ENCODE results near the gene FCHO1.
"Not testable (repeated sequence)": the region's sequence is repeated elsewhere in the genome, so short reads cannot be mapped to it uniquely, and the experiment has no call there.

FCHO1 gene

DNA sequence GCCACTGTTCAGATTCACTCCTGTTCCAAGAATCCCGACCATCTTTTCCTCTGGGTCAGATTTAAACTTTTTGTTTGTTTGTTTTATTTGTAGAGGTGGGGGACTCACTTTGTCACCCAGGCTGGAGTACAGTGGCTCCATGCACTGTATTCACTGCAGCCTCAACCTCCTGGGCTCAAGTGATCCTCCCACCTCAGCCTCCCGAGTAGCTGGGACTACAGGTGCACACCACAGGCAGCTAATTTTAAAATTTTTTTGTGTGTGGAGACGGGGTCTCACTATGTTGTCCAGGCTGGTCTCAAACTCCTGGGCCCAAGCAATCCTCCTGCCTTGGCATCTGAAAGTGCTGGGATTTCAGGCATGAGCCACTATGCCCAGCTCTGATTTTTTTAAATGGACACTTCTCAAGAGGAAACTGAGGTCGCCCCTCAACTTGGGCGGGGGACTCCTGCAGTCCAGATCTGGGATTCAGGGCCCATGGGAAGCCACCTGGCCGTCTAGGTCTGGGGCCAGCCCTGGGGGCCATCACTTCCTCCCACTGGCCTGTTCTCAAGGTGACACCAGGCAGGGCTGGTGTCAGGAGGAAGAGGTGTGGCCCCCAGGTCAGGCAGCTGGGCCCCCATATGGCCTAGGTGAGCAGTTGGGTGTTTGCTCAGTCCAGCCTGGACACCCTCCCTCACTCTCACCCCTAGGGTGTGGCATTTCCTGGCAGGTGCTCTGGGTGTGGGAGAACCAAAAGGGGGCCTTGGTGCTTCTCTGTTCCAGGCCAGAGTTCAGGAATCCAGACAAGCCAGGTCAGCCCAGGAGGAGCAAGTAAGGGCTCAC lies 44.9 kb downstream of the FCHO1 start:
- DNase-seq: no peak

GRCh38 chr19:17796838-17797423 lies 45.7 kb downstream of the FCHO1 start:
- no peak for DNase-seq

- DNase-seq: no peak
Measured at GRCh38 chr19:17797424-17798201, 46.3 kb downstream of the FCHO1 start.

- DNase-seq: not testable (repeated sequence)
Measured at GRCh38 chr19:17798599-17798998, 47.3 kb downstream of the FCHO1 start.

- DNase-seq: no peak
Measured at GRCh38 chr19:17802137-17802858, 51.0 kb downstream of the FCHO1 start.

GRCh38 chr19:17803264-17803896 lies 52.1 kb downstream of the FCHO1 start:
- no peak for DNase-seq

DNA sequence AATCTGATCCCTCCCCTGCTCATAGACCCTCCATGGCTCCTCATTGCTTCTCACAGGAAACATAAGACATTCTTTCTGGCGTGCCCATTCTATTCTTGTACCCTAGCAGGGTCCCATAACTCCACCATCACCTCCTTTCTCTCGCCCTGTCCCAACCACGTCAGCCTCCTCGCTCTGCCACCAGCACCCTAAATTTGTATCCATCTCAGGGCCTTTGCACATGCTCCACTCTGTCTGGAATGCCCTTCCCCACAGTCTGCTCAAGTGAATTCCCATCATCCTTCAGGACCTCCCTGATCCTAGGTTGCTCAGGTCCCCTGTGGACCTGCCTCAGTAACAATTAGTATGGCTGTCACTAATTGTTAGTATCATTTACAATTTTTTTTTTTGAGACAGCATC lies 54.1 kb downstream of the FCHO1 start:
- no peak for DNase-seq

- no peak for DNase-seq
Measured at GRCh38 chr19:17806945-17807344, 55.7 kb downstream of the FCHO1 start.

GRCh38 chr19:17807731-17808316 lies 56.5 kb downstream of the FCHO1 start:
- DNase-seq: no peak

DNA sequence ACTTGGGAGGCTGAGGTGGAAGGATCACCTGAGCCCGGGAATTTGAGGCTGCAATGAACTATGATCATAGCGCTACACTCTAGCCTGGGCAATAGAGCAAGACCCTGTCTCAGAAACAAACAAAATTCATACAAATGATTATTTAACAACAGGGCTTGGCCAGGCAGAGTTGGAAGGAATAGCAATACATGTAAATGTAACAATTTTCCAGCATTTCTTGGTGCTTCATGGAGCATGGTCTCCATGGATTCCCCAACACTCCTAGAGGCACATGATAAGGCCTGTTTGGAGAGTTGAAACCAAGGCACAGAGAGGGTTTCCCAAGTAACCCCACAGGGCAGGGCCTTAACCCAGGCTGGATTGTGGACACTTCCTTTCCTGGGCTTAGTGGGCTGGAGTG lies 59.8 kb downstream of the FCHO1 start:
- no peak for DNase-seq

- no peak for DNase-seq
Measured at GRCh38 chr19:17811681-17812080, 60.4 kb downstream of the FCHO1 start.

GRCh38 chr19:17812099-17812498 lies 60.8 kb downstream of the FCHO1 start:
- no peak for DNase-seq

DNA sequence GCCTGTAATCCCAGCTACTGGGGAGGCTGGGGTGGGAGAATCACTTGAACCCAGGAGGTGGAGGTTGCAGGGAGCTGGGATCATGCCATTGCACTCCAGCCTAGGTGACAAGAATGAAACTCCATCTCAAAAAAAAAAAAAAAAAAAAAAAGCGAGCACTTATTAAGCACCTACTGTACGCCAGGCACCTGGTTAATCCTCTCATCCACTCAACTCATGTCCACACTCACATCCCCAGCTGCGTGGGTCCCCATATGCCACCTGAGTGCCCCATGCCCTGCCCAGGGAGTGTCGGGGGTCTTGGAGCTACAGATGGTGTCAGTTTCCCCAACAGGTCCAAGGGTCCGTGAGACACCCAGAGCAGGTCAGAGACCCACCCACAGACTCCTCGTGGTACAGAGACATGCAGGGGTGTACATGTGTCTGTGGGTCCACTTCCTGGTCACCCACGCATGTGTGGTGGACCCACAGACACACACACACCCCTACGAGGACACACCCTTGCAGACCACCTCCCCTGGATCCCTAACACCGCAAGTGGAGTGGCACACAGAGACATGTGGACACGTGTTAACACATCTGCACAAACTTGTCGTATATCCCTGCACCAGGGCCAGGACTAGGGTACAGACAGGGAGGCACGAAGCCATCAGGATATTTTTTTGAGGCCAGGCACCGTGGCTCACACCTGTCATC lies 66.5 kb downstream of the FCHO1 start:
- no peak for DNase-seq

DNA sequence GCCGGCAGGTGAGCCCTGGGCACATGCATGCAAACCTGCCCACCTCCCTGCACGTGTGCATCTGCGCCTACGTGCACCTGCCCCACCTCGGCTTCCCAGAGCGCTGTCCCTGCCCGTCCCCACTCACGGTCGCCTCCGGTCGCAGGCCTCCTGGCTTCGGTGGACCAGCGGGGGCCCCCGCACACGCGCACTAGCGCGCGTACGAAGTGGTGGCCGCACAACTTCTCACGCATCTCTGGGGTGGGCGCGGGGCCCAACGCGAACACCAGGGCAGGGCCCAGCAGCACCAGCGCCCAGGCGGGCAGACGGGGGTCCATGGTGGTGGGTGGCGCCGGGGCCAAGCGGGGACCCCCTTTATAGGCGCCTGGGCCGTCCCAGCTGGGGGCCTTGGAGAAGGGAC lies 69.9 kb downstream of the FCHO1 start, which contains the start of gene INSL3:
Gene INSL3 (minus strand): TSS at position 330 of the 400 bp plus-strand sequence. CDS start 13 bp downstream, at position 317.
- no peak for DNase-seq

- DNase-seq: no peak
Measured at GRCh38 chr19:17824339-17824738, 73.1 kb downstream of the FCHO1 start.

DNA sequence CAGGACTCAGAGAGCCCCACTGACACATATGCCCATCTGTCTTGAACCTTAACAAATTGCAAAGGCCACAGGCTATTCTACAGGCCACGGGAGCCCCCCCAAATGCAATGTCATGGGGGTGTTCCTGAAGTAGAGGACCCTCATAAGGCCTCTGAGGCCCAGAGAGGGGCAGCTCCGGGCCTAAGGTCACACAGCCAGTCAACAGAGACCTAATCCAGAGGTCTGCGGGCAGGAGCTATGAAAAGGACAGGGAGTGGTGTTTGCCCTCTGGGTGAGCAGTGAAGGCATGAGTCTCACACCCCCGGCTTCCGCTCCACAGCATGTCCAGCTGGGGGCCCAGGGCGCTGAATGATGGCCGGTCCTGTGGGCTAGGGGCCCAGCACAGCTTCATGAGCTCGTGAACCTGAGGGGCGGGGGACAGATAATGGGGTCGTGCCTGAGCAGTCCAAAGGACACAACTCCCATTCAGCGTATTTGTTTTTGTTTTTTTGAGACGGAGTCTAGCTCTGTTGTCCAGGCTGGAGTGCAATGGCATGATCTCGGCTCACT lies 75.3 kb downstream of the FCHO1 start:
- DNase-seq: no peak

- peak; percentile 68 to 82 for DNase-seq
Measured at GRCh38 chr19:17829855-17830566, 78.7 kb downstream of the FCHO1 start.

- peak; percentile 69 to 93 for DNase-seq
Measured at GRCh38 chr19:17830567-17831418, 79.5 kb downstream of the FCHO1 start.

- no peak for DNase-seq
Measured at GRCh38 chr19:17831419-17831888, 80.2 kb downstream of the FCHO1 start.

Measured in NCI-H524 (cell line).